Chondrocyte (in vitro differentiated cells): ENCODE data around the gene ARHGAP33. TPM values are rescaled to one million over a fixed set of nuclear protein-coding genes. Genes with fewer than 3 reads are reported as not detected.

Experiments
- DNase-seq: peaks from one replicate; pipeline ENCODE4 v3.0.0; 2021; ENCODE audit warnings: mixed read lengths, low spot score
- H3K27ac Mint-ChIP-seq: one replicate; pipeline ENCODE4 v1.8.0; 2021; ENCODE audit warnings: mild to moderate bottlenecking, moderate library complexity, mixed read lengths; ENCODE audit not compliant: unreplicated experiment
- H3K27me3 Mint-ChIP-seq: 2 replicates; pipeline ENCODE4 v1.8.0; 2021; ENCODE audit warnings: low read depth, mixed read lengths
- H3K36me3 Mint-ChIP-seq: 2 replicates; pipeline ENCODE4 v1.8.0; 2021; ENCODE audit warnings: low read depth, mixed read lengths
- H3K4me1 Mint-ChIP-seq: 2 replicates; pipeline ENCODE4 v1.8.0; 2021; ENCODE audit warnings: low read depth, mild to moderate bottlenecking, mixed read lengths
- H3K4me3 Mint-ChIP-seq: one replicate; pipeline ENCODE4 v1.8.0; 2021; ENCODE audit warnings: mild to moderate bottlenecking, moderate library complexity, mixed read lengths; ENCODE audit not compliant: unreplicated experiment
- H3K9me3 Mint-ChIP-seq: 2 replicates; pipeline ENCODE4 v1.8.0; 2021; ENCODE audit warnings: low read depth, mixed read lengths
- total RNA-seq: library from RNA; stranded (reverse); gene quantifications from 3 replicates; pipeline ENCODE4 v1.2.1, GENCODE V29; 2021
- TF ChIP-seq, protein P1 (sequence below): fragments of 200-600 bp; sonication (generic); IDR thresholded peaks from 2 replicates; pipeline ENCODE4 v1.5.0; 2021; ENCODE audit warnings: antibody characterized with exemption, mild to moderate bottlenecking, moderate library complexity

The ARHGAP33 gene
- total RNA-seq, 1 donor from 2014 or later, result 8.5 TPM

DNA sequence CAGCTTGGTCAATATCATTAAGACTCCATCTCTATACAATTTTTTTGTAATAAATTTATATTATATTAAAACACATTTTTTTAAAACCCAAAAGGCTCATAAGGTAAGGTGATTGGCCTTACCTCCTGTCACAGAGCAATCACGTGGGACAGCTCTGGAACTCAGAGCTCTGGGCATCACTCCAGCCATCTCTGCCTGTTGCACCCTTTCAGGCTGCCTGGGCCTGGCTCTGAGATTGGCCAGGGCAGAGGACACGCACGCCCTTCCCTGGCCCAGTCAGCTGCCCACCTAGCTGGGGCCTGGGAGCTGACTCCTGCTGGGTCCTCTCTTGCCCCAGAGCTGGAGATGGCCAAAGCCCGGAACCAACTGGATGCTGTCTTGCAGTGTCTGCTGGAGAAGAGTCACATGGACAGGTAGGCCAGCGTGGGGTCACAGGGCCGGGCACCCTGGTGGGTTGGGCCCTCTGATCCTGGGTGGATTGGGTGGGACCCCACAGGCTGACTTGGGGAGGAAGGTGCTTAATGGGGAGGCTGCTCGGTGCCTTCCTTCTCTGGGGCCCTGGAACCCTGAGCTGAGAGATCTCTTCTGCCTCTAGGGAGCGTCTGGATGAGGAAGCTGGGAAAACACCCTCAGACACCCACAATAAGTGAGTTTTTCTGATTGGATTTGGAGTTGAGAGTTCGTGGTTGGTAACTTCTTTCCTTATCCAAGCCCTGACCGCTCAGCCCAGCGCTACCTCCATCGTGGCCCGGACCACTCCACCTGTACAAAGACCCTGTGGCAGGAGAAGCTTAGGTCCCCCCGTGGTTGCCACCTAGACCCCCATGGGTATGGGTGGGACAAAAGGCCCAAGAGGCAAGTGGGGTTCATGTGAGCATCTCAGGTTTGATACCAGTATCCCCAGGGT lies 23.3 kb upstream of the ARHGAP33 start:
- Mint-ChIP-seq H3K27me3 (no peaks in the 10 kb centered on the region), H3K4me3 (no peak overlapping the region), H3K36me3 (peaks cover 8% of the 10 kb centered on the region), H3K9me3 (no peaks in the 10 kb centered on the region), H3K4me1 (peaks cover 43% of the 10 kb centered on the region), H3K27ac (no peak overlapping the region)
- peak; percentile 86 for DNase-seq
- TF ChIP-seq, protein P1, sequence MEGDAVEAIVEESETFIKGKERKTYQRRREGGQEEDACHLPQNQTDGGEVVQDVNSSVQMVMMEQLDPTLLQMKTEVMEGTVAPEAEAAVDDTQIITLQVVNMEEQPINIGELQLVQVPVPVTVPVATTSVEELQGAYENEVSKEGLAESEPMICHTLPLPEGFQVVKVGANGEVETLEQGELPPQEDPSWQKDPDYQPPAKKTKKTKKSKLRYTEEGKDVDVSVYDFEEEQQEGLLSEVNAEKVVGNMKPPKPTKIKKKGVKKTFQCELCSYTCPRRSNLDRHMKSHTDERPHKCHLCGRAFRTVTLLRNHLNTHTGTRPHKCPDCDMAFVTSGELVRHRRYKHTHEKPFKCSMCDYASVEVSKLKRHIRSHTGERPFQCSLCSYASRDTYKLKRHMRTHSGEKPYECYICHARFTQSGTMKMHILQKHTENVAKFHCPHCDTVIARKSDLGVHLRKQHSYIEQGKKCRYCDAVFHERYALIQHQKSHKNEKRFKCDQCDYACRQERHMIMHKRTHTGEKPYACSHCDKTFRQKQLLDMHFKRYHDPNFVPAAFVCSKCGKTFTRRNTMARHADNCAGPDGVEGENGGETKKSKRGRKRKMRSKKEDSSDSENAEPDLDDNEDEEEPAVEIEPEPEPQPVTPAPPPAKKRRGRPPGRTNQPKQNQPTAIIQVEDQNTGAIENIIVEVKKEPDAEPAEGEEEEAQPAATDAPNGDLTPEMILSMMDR, result no peak

DNA sequence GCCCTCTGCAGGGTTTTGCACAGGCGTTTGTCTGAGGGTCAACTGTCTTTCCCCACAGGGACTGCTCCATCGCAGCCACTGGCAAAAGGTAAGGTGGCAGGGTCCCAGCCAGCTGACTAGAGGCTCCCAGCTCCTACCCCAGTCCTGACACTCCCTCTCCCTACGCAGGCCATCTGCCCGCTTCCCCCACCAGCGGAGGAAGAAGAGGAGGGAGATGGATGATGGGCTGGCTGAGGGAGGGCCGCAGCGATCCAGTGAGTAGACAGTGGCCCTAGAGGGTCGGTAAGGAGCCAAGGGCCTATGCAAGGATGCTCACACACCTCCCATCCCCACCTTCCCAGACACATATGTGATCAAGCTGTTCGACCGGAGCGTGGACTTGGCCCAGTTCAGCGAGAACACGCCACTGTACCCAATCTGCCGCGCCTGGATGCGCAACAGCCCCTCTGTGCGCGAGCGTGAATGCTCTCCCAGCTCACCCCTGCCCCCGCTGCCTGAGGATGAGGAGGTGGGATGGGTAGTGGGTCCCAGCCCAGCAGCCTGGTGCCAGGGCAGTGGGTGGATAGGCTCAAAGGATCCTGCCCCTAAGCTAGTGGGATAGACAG lies 22.5 kb upstream of the ARHGAP33 start:
- TF ChIP-seq, protein P1, result no peak

DNA sequence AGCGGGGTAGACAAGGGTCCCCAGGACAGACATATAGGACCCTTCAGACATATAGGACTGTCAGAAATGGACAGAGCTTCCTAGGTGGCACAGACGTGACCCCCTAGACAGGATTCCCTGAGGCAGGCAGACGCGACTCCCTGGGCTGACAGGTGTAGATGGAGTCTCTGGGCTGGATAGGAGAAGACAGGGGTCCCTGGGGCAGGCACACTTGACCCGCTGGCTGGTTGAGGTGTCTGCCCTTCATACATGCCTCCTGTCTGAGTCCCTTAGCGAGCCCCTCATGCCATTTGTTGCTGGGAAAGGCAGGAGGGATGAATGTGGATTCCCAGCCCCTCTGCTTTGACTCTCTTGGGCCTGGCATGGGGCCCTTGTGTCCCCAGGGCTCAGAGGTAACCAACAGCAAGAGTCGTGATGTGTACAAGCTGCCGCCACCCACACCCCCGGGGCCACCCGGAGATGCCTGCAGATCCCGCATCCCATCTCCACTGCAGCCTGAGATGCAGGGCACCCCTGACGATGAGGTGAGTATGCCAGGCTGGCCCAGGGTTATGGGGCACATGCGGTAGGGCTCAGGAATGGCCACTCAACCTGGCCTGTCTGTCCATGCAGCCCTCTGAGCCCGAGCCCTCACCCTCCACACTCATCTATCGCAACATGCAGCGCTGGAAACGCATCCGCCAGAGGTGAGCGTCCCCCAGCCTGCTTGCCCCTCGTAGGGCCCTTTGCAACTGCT lies 21.6 kb upstream of the ARHGAP33 start:
- no peaks in the 10 kb centered on the region for H3K9me3 Mint-ChIP-seq
- peaks cover 8% of the 10 kb centered on the region for H3K36me3 Mint-ChIP-seq
- TF ChIP-seq, protein P1, result no peak
- H3K27me3 Mint-ChIP-seq, result no peaks in the 10 kb centered on the region
- H3K27ac Mint-ChIP-seq, result no peak overlapping the region
- DNase-seq, result peak; percentile 86
- H3K4me1 Mint-ChIP-seq, result peaks cover 40% of the 10 kb centered on the region
- no peak overlapping the region for H3K4me3 Mint-ChIP-seq

More for the DNA sequence above, 22.5 kb upstream of the ARHGAP33 start:
- no peak overlapping the region for H3K27ac Mint-ChIP-seq
- peak; percentile 87 for DNase-seq
- H3K27me3 Mint-ChIP-seq, result no peaks in the 10 kb centered on the region
- no peaks in the 10 kb centered on the region for H3K9me3 Mint-ChIP-seq
- H3K4me1 Mint-ChIP-seq, result peaks cover 45% of the 10 kb centered on the region
- peaks cover 8% of the 10 kb centered on the region for H3K36me3 Mint-ChIP-seq
- H3K4me3 Mint-ChIP-seq, result no peak overlapping the region

DNA sequence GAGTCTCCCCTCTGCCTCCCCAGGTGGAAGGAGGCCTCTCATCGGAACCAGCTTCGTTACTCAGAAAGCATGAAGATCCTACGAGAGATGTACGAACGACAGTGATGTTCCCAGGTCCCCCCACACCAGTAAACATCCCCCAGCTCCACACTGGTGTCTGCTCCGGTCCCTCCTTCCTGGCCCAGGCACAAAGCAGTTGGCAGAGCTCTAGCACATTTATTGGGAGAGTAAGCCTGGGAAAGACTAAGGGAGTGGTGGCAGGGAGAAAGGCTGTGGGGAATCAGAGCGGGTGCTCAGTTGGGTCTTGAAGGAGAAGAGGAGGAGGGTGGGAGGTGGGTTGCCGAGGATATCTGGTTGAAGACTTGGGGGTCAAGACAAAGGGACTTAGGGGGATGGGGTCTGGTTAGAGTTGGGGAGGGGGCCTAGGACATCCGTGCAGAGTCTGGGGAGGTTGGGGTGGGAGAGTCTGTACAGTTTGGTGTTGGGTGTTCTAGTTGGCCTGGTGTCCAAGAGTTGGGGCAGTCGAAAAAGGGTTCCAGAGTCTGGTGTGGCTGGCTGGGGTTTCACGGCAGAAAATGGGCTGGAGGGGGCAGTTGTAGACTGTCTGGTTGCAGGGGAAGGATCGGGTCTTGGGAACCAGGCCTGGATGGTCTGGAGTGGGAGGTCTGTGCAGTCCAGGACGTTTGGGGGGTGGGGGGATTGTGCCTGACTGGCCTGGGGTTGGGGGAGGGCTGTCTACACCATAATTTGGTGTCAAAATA lies 20.8 kb upstream of the ARHGAP33 start:
- no peak for DNase-seq
- TF ChIP-seq, protein P1, result no peak
- H3K27me3 Mint-ChIP-seq, result no peaks in the 10 kb centered on the region
- peaks cover 8% of the 10 kb centered on the region for H3K36me3 Mint-ChIP-seq
- H3K4me1 Mint-ChIP-seq, result peaks cover 42% of the 10 kb centered on the region
- H3K27ac Mint-ChIP-seq, result peak overlapping the region; percentile 53
- no peaks in the 10 kb centered on the region for H3K9me3 Mint-ChIP-seq
- no peak overlapping the region for H3K4me3 Mint-ChIP-seq
